HG03520 (cell line): ENCODE data around the gene NUSAP1.
A peak's percentile ranks its signal among the peaks of the same experiment; 100 is the strongest.
"Not testable (repeated sequence)": the region's sequence is repeated elsewhere in the genome, so short reads cannot be mapped to it uniquely, and the experiment has no call there.

Experiments
- ATAC-seq: cut with Tn5 transposase; IDR thresholded peaks from one replicate; pipeline ENCODE4 v1.9.1; 2021; ENCODE audit warnings: mild to moderate bottlenecking, moderate library complexity; ENCODE audit not compliant: unreplicated experiment

Gene NUSAP1

DNA sequence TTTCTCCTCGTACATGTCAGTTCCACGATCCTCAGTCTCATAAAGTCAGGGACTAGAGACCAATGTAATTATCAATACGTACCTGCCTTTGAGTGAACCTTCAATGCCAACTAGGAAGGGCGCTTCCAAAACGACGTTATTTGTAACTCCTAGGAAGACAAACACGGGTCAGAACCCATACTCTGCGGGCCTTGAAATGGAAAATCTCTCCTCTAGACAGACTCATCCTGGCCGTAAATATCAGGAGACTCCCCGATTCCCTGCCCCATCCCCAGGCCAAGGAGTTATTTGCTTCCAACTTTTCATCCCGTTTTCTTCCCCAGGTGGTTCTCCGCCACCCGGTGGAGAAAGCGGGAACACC is 868 bp upstream of the NUSAP1 start:
- no peak for ATAC-seq

DNA sequence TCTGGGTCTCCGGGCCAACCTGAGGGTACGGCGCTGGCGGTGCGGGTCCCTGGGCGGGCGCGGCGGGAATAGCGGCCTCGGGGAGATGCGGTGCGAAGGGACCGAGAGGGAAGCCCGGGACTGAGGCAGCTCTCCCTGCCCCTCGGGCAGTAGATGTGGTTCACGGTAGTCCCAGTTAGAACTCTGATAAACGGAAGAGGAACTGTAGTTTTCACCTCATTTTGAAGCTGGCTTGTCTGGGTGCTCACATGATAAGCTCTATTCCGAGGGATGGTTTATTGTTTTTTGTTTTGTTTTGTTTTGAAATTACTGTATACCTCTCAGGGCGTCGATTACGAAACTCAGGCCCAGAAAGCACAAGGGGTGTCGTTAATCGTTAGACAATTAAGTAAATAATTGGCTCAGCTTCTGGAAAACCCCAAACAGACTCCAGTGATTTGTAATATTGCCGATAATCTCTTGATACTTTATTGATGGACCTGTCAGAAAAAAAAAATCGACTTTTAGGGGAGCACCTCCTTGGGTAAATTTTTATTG is 413 bp downstream of the NUSAP1 start:
- peak; percentile 17 for ATAC-seq

- no peak for ATAC-seq
Observed at GRCh38 chr15:41334293-41335120, 1.8 kb downstream of the NUSAP1 start.

DNA sequence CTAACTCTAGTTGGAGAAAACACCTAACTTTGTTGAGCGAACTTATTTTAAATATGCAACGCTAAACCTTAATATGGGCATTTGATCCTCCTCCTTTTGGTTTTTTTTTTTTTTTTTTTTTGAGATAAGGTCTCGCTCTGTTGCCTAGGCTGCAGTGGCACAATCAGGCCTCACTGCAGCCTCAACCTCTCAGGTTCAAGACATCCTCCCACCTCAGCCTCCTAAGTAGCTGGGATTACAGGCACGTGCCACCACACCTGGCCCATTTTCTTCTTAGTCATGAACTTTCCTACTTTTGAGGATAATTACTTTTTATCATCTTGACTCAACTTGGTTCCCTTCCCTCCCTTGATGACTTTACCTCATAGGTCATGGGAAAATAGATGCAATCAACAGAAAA is 3.9 kb downstream of the NUSAP1 start:
- no peak for ATAC-seq

DNA sequence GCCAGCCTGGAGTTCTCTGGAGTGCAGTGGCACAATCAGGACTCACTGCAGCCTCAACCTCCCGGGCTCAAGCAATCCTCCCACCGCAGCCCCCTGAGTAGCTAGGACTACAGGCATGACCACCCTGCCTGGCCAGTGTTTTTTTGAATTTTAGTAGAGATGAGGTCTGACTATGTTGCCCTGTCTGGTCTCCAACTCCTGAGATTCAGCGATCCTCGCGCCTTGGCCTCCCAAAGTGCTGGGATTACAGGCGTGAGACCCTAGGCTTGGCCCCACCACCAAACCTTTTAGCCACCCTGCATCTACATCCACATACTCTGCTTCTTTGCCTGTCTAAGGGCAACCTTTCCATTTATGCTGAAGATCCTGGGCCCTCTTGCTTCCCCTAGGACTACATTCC is 4.4 kb downstream of the NUSAP1 start:
- ATAC-seq: no peak

GRCh38 chr15:41337631-41338522 is 5.2 kb downstream of the NUSAP1 start:
- no peak for ATAC-seq

- no peak for ATAC-seq
Observed at GRCh38 chr15:41340189-41340695, 7.6 kb downstream of the NUSAP1 start.

GRCh38 chr15:41341519-41341918 is 8.8 kb downstream of the NUSAP1 start:
- ATAC-seq: no peak

DNA sequence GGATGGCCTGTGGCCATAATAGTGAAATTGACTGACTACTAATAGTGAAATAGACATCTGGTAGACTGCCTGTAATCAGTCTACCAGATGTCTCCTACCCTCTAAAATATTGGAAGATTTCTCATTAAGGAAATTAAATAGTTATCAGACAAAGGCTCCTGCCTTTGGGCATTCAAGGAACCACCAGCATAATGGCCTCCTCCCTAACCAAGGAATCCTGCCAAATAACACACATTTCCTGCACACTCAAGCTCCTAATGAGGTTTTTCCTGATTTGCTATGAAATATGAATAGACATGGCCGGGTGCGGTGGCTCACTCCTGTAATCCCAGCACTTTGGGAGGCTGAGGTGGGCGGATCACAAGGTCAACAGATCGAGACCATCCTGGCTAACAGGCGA is 14.6 kb downstream of the NUSAP1 start:
- no peak for ATAC-seq

- ATAC-seq: no peak
Observed at GRCh38 chr15:41350057-41350717, 17.5 kb downstream of the NUSAP1 start.

- ATAC-seq: no peak
Observed at GRCh38 chr15:41354371-41354770, 21.7 kb downstream of the NUSAP1 start.

GRCh38 chr15:41367418-41367817 is 34.7 kb downstream of the NUSAP1 start:
- no peak for ATAC-seq

GRCh38 chr15:41377978-41378377 is 45.3 kb downstream of the NUSAP1 start:
- no peak for ATAC-seq

DNA sequence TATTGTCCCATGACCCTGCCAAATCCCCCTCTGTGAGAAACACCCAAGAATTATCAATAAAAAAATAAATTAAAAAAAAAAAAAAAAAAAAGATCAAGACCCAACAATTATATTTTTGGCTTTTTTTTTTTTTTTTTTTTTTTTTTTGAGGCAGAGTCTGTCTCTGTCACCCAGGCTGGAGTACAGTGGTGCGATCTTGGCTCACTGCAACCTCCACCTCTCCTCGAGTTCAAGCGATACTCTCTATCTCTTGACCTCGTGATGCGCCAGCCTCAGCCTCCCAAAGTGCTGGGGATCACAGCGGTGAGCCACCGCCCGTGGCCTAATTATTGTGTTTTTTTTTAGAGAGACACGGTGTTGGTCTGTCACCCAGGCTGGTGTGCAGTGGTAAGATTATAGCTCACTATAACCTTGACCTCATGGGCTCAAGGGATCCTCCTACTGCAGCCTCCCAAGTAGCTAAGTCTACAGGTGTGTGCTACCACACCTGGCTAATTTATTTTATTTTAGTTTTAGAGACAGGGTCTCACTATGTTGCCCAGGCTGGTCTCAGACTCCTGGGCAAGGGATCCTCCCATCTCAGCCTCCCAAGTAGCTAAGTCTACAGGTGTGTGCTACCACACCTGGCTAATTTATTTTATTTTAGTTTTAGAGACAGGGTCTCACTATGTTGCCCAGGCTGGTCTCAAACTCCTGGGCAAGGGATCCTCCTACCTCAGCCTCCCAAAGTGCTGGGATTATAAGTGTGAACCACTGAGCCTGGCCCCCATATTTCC is 51.5 kb downstream of the NUSAP1 start:
- not testable (repeated sequence) for ATAC-seq

GRCh38 chr15:41387646-41388045 is 55.0 kb downstream of the NUSAP1 start:
- no peak for ATAC-seq

- no peak for ATAC-seq
Observed at GRCh38 chr15:41392659-41393058, 60.0 kb downstream of the NUSAP1 start.

DNA sequence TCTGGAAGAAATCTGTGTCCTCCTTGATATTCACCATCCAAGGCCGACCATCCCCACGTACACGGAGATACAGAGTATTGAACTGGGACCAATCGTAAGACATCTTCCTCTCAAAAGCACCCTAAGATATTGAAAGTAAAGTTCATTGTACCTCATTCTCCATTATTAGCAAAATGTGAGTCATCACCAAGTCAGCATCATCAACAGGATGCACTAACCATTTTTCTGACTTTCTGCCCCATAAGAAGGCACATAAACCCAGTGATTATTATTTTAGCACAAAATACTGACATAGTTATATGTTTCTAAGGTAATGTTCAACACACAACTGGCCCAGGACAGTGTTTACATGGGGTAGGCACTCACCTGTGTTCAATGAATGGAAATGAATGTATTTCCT is 62.2 kb downstream of the NUSAP1 start:
- no peak for ATAC-seq

- no peak for ATAC-seq
Observed at GRCh38 chr15:41396111-41396510, 63.4 kb downstream of the NUSAP1 start.

DNA sequence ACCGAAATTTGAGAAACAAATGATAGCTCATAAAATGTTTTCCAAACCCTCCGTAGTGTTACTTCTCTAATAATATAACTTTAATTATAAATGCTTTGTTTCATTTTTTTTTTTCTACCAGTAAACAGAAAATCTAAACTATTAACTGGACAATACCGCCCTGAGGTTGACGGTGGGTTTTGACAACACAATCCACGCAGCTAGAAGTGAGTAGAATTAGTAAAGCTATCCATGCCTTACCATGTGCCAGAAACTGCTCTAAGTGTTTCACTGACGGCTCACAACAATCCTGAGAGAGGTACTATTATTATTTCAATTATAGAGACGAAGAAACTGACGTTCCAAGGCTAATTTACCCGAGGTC is 69.2 kb downstream of the NUSAP1 start:
- no peak for ATAC-seq

DNA sequence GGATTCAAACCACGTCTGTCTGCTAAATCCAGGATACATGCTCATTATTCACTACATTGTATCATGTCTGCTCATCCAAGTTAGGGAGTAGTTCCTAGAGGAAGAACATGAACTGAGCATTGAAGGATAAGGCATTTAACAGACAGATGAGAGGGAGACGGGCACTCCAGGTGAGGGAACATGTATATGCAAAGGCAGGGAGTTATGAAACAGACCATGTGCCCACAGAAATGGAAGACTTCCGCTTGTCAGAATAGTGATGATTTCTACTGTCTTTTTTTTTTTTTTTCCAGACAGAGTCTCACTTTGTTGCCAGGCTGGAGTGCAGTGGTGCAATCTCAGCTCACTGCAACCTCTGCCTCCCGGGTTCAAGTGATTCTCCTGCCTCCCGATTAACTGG is 74.7 kb downstream of the NUSAP1 start:
- no peak for ATAC-seq
